Stimulated activated CD8-positive, alpha-beta memory T cell treated with anti-CD3 and anti-CD28 coated beads, Interleukin-7, amount 100 ng/mL, for 1 hour (primary cell): ENCODE measurements around the gene KLRK1.
"Not testable (repeated sequence)": the region's sequence is repeated elsewhere in the genome, so short reads cannot be mapped to it uniquely, and the experiment has no call there.

Experiments
- DNase-seq, 2 donors: peaks; one replicate each; pipeline ENCODE4 v3.0.0-alpha.2; 2020; ENCODE audit warnings: low read depth in 2 of 2

Gene KLRK1

GRCh38 chr12:10389904-10390303, at the start of gene KLRK1:
Gene KLRK1 (minus strand): TSS chr12:10390041. CDS start chr12:10388810, 1,231 bp downstream.
- DNase-seq, result no peak

- not testable (repeated sequence) for DNase-seq
These were observed 47.8 kb upstream of the KLRK1 start for GRCh38 chr12:10437601-10438000.

- DNase-seq, result not testable (repeated sequence)
These were observed 46.0 kb upstream of the KLRK1 start, which contains the start of gene KLRC2 for GRCh38 chr12:10435816-10436215. Gene KLRC2 (minus strand): TSS chr12:10436010. CDS start chr12:10435986, 24 bp downstream.

- DNase-seq, result not testable (repeated sequence)
These were observed 40.8 kb upstream of the KLRK1 start for GRCh38 chr12:10430623-10431022.

- DNase-seq, result not testable (repeated sequence)
These were observed 36.1 kb upstream of the KLRK1 start for GRCh38 chr12:10425938-10426337.

GRCh38 chr12:10424260-10424899, 34.5 kb upstream of the KLRK1 start:
- DNase-seq, result not testable (repeated sequence)

- not testable (repeated sequence) for DNase-seq
These were observed 32.3 kb upstream of the KLRK1 start for GRCh38 chr12:10422159-10422558.

- not testable (repeated sequence) for DNase-seq
These were observed 30.5 kb upstream of the KLRK1 start, which contains the start of gene KLRC3 for GRCh38 chr12:10420334-10420733. Gene KLRC3 (minus strand): TSS chr12:10420595. CDS start chr12:10420550, 45 bp downstream.

- no peak for DNase-seq
These were observed 19.6 kb upstream of the KLRK1 start, which contains the start of gene KLRC4 for GRCh38 chr12:10409392-10409791. Gene KLRC4 (minus strand): TSS chr12:10409757. CDS start chr12:10409575, 182 bp downstream.

GRCh38 chr12:10408842-10409241, 19.0 kb upstream of the KLRK1 start:
- no peak for DNase-seq

GRCh38 chr12:10406725-10407124, 16.9 kb upstream of the KLRK1 start:
- DNase-seq, result no peak

GRCh38 chr12:10405294-10405693, 15.5 kb upstream of the KLRK1 start:
- DNase-seq, result no peak

- no peak for DNase-seq
These were observed 15.0 kb upstream of the KLRK1 start for GRCh38 chr12:10404798-10405197.

GRCh38 chr12:10400829-10401228, 11.0 kb upstream of the KLRK1 start:
- DNase-seq, result no peak

GRCh38 chr12:10398168-10398567, 8.3 kb upstream of the KLRK1 start:
- DNase-seq, result no peak

GRCh38 chr12:10397296-10397695, 7.5 kb upstream of the KLRK1 start:
- DNase-seq, result no peak

GRCh38 chr12:10396176-10396575, 6.3 kb upstream of the KLRK1 start:
- DNase-seq, result not testable (repeated sequence)

GRCh38 chr12:10395390-10395998, 5.7 kb upstream of the KLRK1 start:
- no peak for DNase-seq

- DNase-seq, result not testable (repeated sequence)
These were observed 4.8 kb upstream of the KLRK1 start for GRCh38 chr12:10394531-10395152.

GRCh38 chr12:10393291-10393690, 3.5 kb upstream of the KLRK1 start:
- no peak for DNase-seq

- no peak for DNase-seq
These were observed 2.6 kb upstream of the KLRK1 start for GRCh38 chr12:10392394-10392930.

GRCh38 chr12:10390991-10391390, 1.1 kb upstream of the KLRK1 start:
- DNase-seq, result not testable (repeated sequence)
